GM12874 (cell line): Measurements from ENCODE around the gene UCP3.

ENCODE experiments used
- TF ChIP-seq, protein P1 (sequence below): IDR thresholded peaks from 2 replicates; pipeline ENCODE4 v1.5.1; 2011; ENCODE audit warnings: low read depth, mild to moderate bottlenecking, control low read depth, low read length, moderate library complexity; ENCODE audit not compliant: insufficient read depth

The UCP3 gene

DNA sequence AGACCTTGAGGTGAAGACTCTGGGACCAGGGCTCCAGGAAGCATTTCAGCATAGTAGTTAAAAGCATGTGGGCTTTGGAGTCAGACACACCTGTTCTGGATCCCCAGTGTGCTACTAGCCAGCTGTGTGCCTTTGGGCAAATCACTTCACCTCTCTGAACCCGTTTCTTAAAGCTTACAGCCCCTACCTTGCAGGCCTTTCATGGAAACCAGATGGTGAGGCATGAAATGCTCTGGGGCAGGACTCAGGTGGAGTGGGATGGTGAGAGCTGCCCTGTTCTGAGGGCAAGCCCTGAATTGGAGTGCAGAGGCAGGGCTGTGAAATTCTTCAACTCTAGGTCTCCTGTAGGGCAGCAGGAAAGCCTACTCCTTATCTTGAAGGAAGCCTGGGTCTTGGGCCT is 36.7 kb downstream of the UCP3 start:
- TF ChIP-seq, protein P1, sequence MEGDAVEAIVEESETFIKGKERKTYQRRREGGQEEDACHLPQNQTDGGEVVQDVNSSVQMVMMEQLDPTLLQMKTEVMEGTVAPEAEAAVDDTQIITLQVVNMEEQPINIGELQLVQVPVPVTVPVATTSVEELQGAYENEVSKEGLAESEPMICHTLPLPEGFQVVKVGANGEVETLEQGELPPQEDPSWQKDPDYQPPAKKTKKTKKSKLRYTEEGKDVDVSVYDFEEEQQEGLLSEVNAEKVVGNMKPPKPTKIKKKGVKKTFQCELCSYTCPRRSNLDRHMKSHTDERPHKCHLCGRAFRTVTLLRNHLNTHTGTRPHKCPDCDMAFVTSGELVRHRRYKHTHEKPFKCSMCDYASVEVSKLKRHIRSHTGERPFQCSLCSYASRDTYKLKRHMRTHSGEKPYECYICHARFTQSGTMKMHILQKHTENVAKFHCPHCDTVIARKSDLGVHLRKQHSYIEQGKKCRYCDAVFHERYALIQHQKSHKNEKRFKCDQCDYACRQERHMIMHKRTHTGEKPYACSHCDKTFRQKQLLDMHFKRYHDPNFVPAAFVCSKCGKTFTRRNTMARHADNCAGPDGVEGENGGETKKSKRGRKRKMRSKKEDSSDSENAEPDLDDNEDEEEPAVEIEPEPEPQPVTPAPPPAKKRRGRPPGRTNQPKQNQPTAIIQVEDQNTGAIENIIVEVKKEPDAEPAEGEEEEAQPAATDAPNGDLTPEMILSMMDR: no peak

GRCh38 chr11:73971175-73971719 is 37.6 kb downstream of the UCP3 start:
- TF ChIP-seq, protein P1: no peak

- TF ChIP-seq, protein P1: no peak
Observed at GRCh38 chr11:73969991-73970800, 38.7 kb downstream of the UCP3 start.

- TF ChIP-seq, protein P1: no peak
Observed at GRCh38 chr11:73969091-73969490, 39.8 kb downstream of the UCP3 start.

DNA sequence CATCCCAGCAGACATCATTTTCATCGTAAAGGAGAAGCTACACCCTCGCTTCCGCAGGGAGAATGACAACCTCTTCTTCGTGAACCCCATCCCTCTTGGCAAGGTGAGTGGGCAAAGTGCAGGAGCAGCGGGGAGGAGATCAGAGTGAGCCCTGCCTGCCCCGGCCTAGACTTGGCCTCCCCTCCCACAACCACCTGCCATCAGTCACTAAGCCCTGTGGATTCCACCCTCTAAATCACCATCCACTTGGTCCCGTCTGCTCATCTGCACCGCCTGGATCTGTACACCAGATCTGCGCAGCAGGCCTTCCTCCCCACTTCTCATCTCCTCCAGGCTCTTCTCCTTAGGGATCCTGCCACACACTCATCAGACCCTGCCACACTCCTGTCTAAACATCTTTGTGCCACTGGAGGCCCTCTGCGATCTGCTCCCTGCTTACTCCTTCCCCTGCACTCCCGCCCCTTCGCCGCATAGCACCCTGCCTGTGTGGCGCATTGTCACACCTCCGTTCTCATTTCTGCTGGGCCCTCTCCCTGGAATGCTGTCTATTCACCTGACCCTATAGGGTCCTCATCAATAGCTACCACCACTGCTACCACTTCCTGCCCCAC is 40.4 kb downstream of the UCP3 start:
- TF ChIP-seq, protein P1: no peak

- TF ChIP-seq, protein P1: no peak
Observed at GRCh38 chr11:73965764-73966121, 43.1 kb downstream of the UCP3 start.

- TF ChIP-seq, protein P1: no peak
Observed at GRCh38 chr11:73965076-73965763, 43.7 kb downstream of the UCP3 start.
